ENCODE measurements around the gene ZACN.

Gene ZACN

GRCh38 chr17:76087531-76087930 is 8.5 kb downstream of the ZACN start:
- peaks cover 86% of the 10 kb centered on the region for H3K36me3 ChIP-seq (ENCODE audit: insufficient read depth, low read length)
- H3K27me3 ChIP-seq (ENCODE audit: control insufficient read depth, insufficient read depth, low read length), result no peaks in the 10 kb centered on the region
- H3K9me3 ChIP-seq (replicated peaks; ENCODE audit: low read length), result no peaks in the 10 kb centered on the region
- no peak overlapping the region for H3K4me3 ChIP-seq (ENCODE audit: low read length)
- no peaks in the 10 kb centered on the region for H3K4me1 ChIP-seq (ENCODE audit: control insufficient read depth, insufficient read depth, low read length)
- H3K4me2 ChIP-seq (ENCODE audit: low read length), result no peak overlapping the region
- no peak overlapping the region for H3K9ac ChIP-seq (ENCODE audit: low read depth, low read length)

- no peak overlapping the region for H3K4me2 ChIP-seq (ENCODE audit: low read length)
- no peaks in the 10 kb centered on the region for H3K4me1 ChIP-seq (ENCODE audit: control insufficient read depth, insufficient read depth, low read length)
- peaks cover 90% of the 10 kb centered on the region for H3K36me3 ChIP-seq (ENCODE audit: insufficient read depth, low read length)
- no peaks in the 10 kb centered on the region for H3K9me3 ChIP-seq (replicated peaks; ENCODE audit: low read length)
- H3K4me3 ChIP-seq (ENCODE audit: low read length), result no peak overlapping the region
- no peaks in the 10 kb centered on the region for H3K27me3 ChIP-seq (ENCODE audit: control insufficient read depth, insufficient read depth, low read length)
- H3K9ac ChIP-seq (ENCODE audit: low read depth, low read length), result no peak overlapping the region
These were observed 9.3 kb downstream of the ZACN start for GRCh38 chr17:76088041-76088867.

GRCh38 chr17:76088868-76089576 is 10.0 kb downstream of the ZACN start:
- peaks cover 90% of the 10 kb centered on the region for H3K36me3 ChIP-seq (ENCODE audit: insufficient read depth, low read length)
- H3K27me3 ChIP-seq (ENCODE audit: control insufficient read depth, insufficient read depth, low read length), result no peaks in the 10 kb centered on the region
- H3K9me3 ChIP-seq (replicated peaks; ENCODE audit: low read length), result no peaks in the 10 kb centered on the region
- H3K4me1 ChIP-seq (ENCODE audit: control insufficient read depth, insufficient read depth, low read length), result no peaks in the 10 kb centered on the region
- H3K9ac ChIP-seq (ENCODE audit: low read depth, low read length), result no peak overlapping the region
- H3K4me3 ChIP-seq (ENCODE audit: low read length), result no peak overlapping the region
- no peak overlapping the region for H3K4me2 ChIP-seq (ENCODE audit: low read length)

GRCh38 chr17:76089680-76090516 is 10.9 kb downstream of the ZACN start:
- H3K9ac ChIP-seq (ENCODE audit: low read depth, low read length), result no peak overlapping the region
- no peak overlapping the region for H3K4me3 ChIP-seq (ENCODE audit: low read length)
- peaks cover under 1% of the 10 kb centered on the region for H3K4me1 ChIP-seq (ENCODE audit: control insufficient read depth, insufficient read depth, low read length)
- no peak overlapping the region for H3K4me2 ChIP-seq (ENCODE audit: low read length)
- no peaks in the 10 kb centered on the region for H3K9me3 ChIP-seq (replicated peaks; ENCODE audit: low read length)
- H3K27me3 ChIP-seq (ENCODE audit: control insufficient read depth, insufficient read depth, low read length), result no peaks in the 10 kb centered on the region
- H3K36me3 ChIP-seq (ENCODE audit: insufficient read depth, low read length), result peaks cover 89% of the 10 kb centered on the region

GRCh38 chr17:76090517-76091129 is 11.6 kb downstream of the ZACN start:
- Histone ChIP-seq H3K36me3 (ENCODE audit: insufficient read depth, low read length) (peaks cover 84% of the 10 kb centered on the region), H3K4me3 (ENCODE audit: low read length) (no peak overlapping the region), H3K9me3 (replicated peaks; ENCODE audit: low read length) (no peaks in the 10 kb centered on the region), H3K4me1 (ENCODE audit: control insufficient read depth, insufficient read depth, low read length) (peaks cover 8% of the 10 kb centered on the region), H3K9ac (ENCODE audit: low read depth, low read length) (no peak overlapping the region), H3K4me2 (ENCODE audit: low read length) (no peak overlapping the region), H3K27me3 (ENCODE audit: control insufficient read depth, insufficient read depth, low read length) (no peaks in the 10 kb centered on the region)

- Histone ChIP-seq H3K9ac (ENCODE audit: low read depth, low read length) (no peak overlapping the region), H3K36me3 (ENCODE audit: insufficient read depth, low read length) (peaks cover 80% of the 10 kb centered on the region), H3K27me3 (ENCODE audit: control insufficient read depth, insufficient read depth, low read length) (no peaks in the 10 kb centered on the region), H3K4me1 (ENCODE audit: control insufficient read depth, insufficient read depth, low read length) (peaks cover 8% of the 10 kb centered on the region), H3K4me3 (ENCODE audit: low read length) (no peak overlapping the region), H3K4me2 (ENCODE audit: low read length) (no peak overlapping the region), H3K9me3 (replicated peaks; ENCODE audit: low read length) (no peaks in the 10 kb centered on the region)
These were observed 12.7 kb downstream of the ZACN start for GRCh38 chr17:76091526-76092286.

GRCh38 chr17:76092526-76093413 is 13.8 kb downstream of the ZACN start:
- no peaks in the 10 kb centered on the region for H3K9me3 ChIP-seq (replicated peaks; ENCODE audit: low read length)
- no peak overlapping the region for H3K9ac ChIP-seq (ENCODE audit: low read depth, low read length)
- no peak overlapping the region for H3K4me2 ChIP-seq (ENCODE audit: low read length)
- H3K36me3 ChIP-seq (ENCODE audit: insufficient read depth, low read length), result peaks cover 77% of the 10 kb centered on the region
- no peaks in the 10 kb centered on the region for H3K27me3 ChIP-seq (ENCODE audit: control insufficient read depth, insufficient read depth, low read length)
- peaks cover 8% of the 10 kb centered on the region for H3K4me1 ChIP-seq (ENCODE audit: control insufficient read depth, insufficient read depth, low read length)
- no peak overlapping the region for H3K4me3 ChIP-seq (ENCODE audit: low read length)

- Histone ChIP-seq H3K4me2 (ENCODE audit: low read length) (no peak overlapping the region), H3K36me3 (ENCODE audit: insufficient read depth, low read length) (peaks cover 64% of the 10 kb centered on the region), H3K27me3 (ENCODE audit: control insufficient read depth, insufficient read depth, low read length) (no peaks in the 10 kb centered on the region), H3K4me3 (ENCODE audit: low read length) (no peak overlapping the region), H3K9me3 (replicated peaks; ENCODE audit: low read length) (no peaks in the 10 kb centered on the region), H3K4me1 (ENCODE audit: control insufficient read depth, insufficient read depth, low read length) (peaks cover 8% of the 10 kb centered on the region), H3K9ac (ENCODE audit: low read depth, low read length) (no peak overlapping the region)
These were observed 15.1 kb downstream of the ZACN start for GRCh38 chr17:76094046-76094445.

- H3K36me3 ChIP-seq (ENCODE audit: insufficient read depth, low read length), result peaks cover 59% of the 10 kb centered on the region
- no peak overlapping the region for H3K9ac ChIP-seq (ENCODE audit: low read depth, low read length)
- no peaks in the 10 kb centered on the region for H3K27me3 ChIP-seq (ENCODE audit: control insufficient read depth, insufficient read depth, low read length)
- peaks cover 8% of the 10 kb centered on the region for H3K4me1 ChIP-seq (ENCODE audit: control insufficient read depth, insufficient read depth, low read length)
- H3K4me2 ChIP-seq (ENCODE audit: low read length), result no peak overlapping the region
- no peak overlapping the region for H3K4me3 ChIP-seq (ENCODE audit: low read length)
- H3K9me3 ChIP-seq (replicated peaks; ENCODE audit: low read length), result no peaks in the 10 kb centered on the region
These were observed 17.0 kb downstream of the ZACN start for GRCh38 chr17:76095943-76096342.

- no peak overlapping the region for H3K4me3 ChIP-seq (ENCODE audit: low read length)
- peaks cover 12% of the 10 kb centered on the region for H3K4me1 ChIP-seq (ENCODE audit: control insufficient read depth, insufficient read depth, low read length)
- H3K36me3 ChIP-seq (ENCODE audit: insufficient read depth, low read length), result peaks cover 55% of the 10 kb centered on the region
- no peaks in the 10 kb centered on the region for H3K27me3 ChIP-seq (ENCODE audit: control insufficient read depth, insufficient read depth, low read length)
- no peak overlapping the region for H3K4me2 ChIP-seq (ENCODE audit: low read length)
- no peaks in the 10 kb centered on the region for H3K9me3 ChIP-seq (replicated peaks; ENCODE audit: low read length)
- H3K9ac ChIP-seq (ENCODE audit: low read depth, low read length), result no peak overlapping the region
These were observed 18.8 kb downstream of the ZACN start for GRCh38 chr17:76097716-76098295.
